SK-N-MC (cell line): ENCODE data around the gene SPRED1.

Experiments
- DNase-seq: peaks from one replicate; pipeline ENCODE4 v3.0.0-alpha.2; 2011; ENCODE audit warnings: low read depth, low spot score
- H3K27ac ChIP-seq: fragments of 200-600 bp; sonication (generic); 2 replicates; pipeline ENCODE4 v1.5.1; 2016; ENCODE audit warnings: mixed run types
- H3K36me3 ChIP-seq: fragments of 200-600 bp; sonication (generic); 2 replicates; pipeline ENCODE4 v1.6.1; 2017; ENCODE audit warnings: antibody characterized with exemption, low read length, mixed read lengths; ENCODE audit not compliant: insufficient read depth
- H3K4me3 ChIP-seq: fragments of 200-600 bp; sonication (generic); 2 replicates; pipeline ENCODE4 v1.5.1; 2016
- H3K9ac ChIP-seq: fragments of 200-600 bp; sonication (generic); 2 replicates; pipeline ENCODE4 v1.8.0; 2017; ENCODE audit warnings: mixed run types, mixed read lengths; ENCODE audit not compliant: insufficient read length
- H3K9me3 ChIP-seq: fragments of 200-600 bp; sonication (generic); 2 replicates; pipeline ENCODE4 v1.6.1; 2017; ENCODE audit warnings: low read depth, mild to moderate bottlenecking, antibody characterized with exemption, low read length, moderate library complexity, mixed read lengths
- EZH2 ChIP-seq: fragments of 200-600 bp; sonication (generic); IDR thresholded peaks from one replicate; pipeline ENCODE4 v1.6.1; 2017; ENCODE audit warnings: antibody characterized with exemption
- FOXP2 ChIP-seq: optimal IDR thresholded peaks from 2 replicates; pipeline ENCODE3; 2011; ENCODE audit warnings: mild to moderate bottlenecking, moderate library complexity; ENCODE audit not compliant: insufficient read depth; ENCODE audit errors: extremely low read length, control extremely low read depth
- POLR2AphosphoS5 ChIP-seq: IDR thresholded peaks from 2 replicates; pipeline ENCODE4 v1.6.1; 2012; ENCODE audit warnings: mild to moderate bottlenecking, low read depth, low read length, borderline replicate concordance

The SPRED1 gene

DNA sequence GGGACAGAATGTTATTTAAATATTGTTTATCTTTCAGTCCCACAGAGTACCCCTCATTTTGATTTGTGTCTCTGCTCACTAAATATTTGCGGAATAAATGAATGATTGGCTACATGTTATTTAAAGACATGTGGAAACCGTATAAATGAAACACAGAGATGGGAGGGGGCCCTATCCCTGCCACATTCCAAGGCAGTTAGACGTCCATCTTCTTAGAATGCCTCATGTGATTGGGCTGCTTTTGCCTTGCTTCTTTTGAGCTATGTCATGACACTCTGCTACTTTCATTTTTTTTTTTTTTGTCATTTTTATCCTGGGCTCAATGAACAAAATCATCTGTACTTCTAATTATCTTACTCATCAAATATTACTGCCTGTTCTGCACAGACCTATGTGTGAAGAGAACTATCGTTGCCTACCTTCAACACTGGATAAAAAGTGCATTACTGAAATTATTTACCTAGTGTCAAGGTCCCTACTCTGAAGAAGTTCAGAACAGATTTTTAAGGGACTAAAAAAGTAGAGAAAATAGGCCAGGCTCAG is 117.4 kb downstream of the SPRED1 start:
- Histone ChIP-seq H3K9ac (no peak overlapping the region), H3K4me3 (no peak overlapping the region), H3K27ac (no peak overlapping the region), H3K9me3 (no peaks in the 10 kb centered on the region), H3K36me3 (no peaks in the 10 kb centered on the region)
- no peak for TF ChIP-seq EZH2
- no peak for TF ChIP-seq POLR2AphosphoS5
- no peak for TF ChIP-seq FOXP2
- no peak for DNase-seq

DNA sequence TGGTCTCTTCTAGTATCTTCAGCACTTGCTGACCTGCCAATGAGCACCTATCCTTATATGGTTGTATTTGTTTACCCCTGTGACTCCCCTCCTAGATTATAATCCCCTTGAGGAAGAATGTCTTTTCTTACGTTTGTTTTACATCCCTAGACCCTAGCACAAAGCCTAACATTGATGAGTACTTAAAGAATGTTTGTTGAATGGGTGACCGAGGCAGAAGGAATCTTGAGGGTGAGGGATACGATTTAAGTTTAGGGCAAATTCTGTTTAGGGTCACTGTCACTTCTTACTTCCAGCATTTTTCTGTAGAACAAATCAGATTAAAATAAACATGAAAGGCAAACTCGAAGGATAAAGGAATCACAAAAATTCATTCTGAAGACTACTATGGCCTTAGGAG is 120.4 kb downstream of the SPRED1 start:
- Histone ChIP-seq H3K9me3 (no peaks in the 10 kb centered on the region), H3K4me3 (no peak overlapping the region), H3K9ac (no peak overlapping the region), H3K27ac (no peak overlapping the region), H3K36me3 (no peaks in the 10 kb centered on the region)
- DNase-seq: no peak
- no peak for TF ChIP-seq FOXP2
- TF ChIP-seq POLR2AphosphoS5: no peak
- TF ChIP-seq EZH2: no peak

DNA sequence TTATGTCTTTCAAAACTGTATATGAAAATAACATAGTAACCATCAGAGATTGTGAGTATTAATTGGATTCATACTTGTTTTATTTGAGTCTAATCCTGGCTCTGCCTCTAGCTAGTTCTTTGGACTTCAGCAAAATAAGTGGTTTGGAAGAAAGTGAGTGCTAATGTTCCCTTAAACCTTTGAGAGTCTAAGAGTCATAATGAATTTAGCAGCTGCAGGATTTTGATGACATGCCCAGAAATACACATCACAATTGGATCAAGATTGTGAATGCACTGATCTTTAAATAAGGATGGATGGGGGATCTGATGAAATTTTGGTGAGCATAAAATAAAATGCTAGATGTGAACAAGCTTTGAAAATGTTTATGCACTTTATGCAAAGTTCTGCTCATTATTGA is 121.4 kb downstream of the SPRED1 start:
- no peaks in the 10 kb centered on the region for H3K9me3 ChIP-seq
- DNase-seq: no peak
- no peak overlapping the region for H3K27ac ChIP-seq
- TF ChIP-seq FOXP2 (no peak), POLR2AphosphoS5 (no peak), EZH2 (no peak)
- H3K4me3 ChIP-seq: no peak overlapping the region
- no peak overlapping the region for H3K9ac ChIP-seq
- H3K36me3 ChIP-seq: no peaks in the 10 kb centered on the region

DNA sequence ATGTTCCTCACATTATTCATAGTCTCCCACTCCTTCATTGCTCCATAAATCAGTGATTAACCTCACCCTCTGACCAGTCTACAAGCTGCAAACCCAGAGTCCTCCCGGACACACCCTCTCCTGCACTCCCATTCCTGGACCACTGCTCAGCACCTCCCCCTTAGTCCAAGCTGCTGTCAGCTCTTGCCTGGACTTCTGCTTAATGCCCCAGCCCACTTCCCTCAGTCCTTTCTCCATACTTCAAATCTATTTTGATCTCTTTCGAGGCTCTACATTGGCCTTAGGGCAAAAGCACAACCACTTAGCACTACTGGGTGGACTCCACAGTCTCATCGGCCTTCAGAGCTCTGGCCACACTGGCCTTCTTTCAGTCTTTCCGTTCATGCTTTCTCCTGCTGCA is 121.9 kb downstream of the SPRED1 start:
- no peak for DNase-seq
- no peak overlapping the region for H3K9ac ChIP-seq
- no peak overlapping the region for H3K27ac ChIP-seq
- no peaks in the 10 kb centered on the region for H3K9me3 ChIP-seq
- no peak overlapping the region for H3K4me3 ChIP-seq
- no peak for TF ChIP-seq POLR2AphosphoS5
- TF ChIP-seq FOXP2: no peak
- no peak for TF ChIP-seq EZH2
- H3K36me3 ChIP-seq: no peaks in the 10 kb centered on the region

DNA sequence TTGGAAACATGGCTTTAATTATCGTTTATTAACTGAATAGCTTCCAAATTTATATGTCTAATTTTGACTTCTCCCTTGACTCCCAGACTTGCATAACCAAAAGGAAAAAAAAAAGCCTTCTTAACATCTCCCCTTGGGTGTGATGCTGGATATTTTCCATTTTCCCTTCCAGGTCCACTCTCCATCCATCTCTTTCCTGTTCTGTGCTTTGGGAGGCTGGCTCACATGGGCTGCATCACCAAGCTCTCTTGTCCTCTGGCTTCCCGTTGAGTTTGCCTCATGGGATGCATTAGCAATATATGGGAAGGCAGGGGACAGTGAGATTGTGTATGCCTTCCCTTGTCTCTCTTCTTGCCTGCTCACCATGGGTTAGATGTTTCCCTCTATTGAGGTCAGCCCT is 123.4 kb downstream of the SPRED1 start:
- no peak for DNase-seq
- Histone ChIP-seq H3K4me3 (no peak overlapping the region), H3K36me3 (no peaks in the 10 kb centered on the region), H3K9ac (no peak overlapping the region), H3K27ac (no peak overlapping the region), H3K9me3 (no peaks in the 10 kb centered on the region)
- TF ChIP-seq FOXP2: no peak
- no peak for TF ChIP-seq POLR2AphosphoS5
- TF ChIP-seq EZH2: no peak

DNA sequence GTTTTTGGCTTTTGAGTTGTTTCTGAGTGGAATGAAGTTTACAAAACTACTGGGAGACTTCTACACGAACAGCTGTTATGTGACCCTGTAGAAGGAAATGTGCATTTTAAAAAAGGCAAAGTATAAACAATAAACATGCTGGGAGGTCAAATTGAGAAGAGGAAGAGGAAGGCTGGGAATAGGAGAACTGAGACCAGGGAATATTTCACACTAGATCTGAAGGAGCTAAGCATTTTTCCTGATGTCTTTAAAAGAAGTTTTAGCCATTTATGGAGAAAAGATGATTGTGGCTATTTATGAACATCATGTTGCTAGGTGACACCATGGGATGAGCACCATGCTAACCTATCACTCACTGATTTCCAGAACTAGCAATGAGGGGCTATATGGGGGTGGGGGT is 125.0 kb downstream of the SPRED1 start:
- TF ChIP-seq EZH2 (no peak), FOXP2 (no peak), POLR2AphosphoS5 (no peak)
- H3K4me3 ChIP-seq: no peak overlapping the region
- H3K9ac ChIP-seq: no peak overlapping the region
- H3K9me3 ChIP-seq: no peaks in the 10 kb centered on the region
- no peak for DNase-seq
- no peak overlapping the region for H3K27ac ChIP-seq
- no peaks in the 10 kb centered on the region for H3K36me3 ChIP-seq

DNA sequence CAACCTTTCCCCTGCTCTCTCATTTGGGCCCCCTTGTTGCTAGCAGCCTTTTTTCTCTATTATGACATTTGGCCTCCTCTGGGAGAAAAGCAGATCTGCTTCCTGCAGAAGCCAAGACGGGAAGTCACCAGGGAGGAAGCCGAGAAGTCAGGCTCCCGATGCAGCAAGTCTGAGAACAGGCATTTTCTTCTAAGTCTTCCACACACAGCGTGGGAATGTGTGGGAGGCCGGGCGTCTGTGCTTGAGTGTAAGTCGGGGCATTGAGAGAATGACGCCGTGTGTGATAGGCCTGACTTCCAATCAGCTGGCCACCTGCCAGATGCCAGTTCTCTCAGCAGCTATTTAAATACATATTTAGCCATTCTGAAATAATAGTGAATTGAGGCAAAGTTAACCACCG is 125.5 kb downstream of the SPRED1 start:
- DNase-seq: no peak
- no peak overlapping the region for H3K4me3 ChIP-seq
- no peak overlapping the region for H3K9ac ChIP-seq
- no peak overlapping the region for H3K27ac ChIP-seq
- H3K9me3 ChIP-seq: no peaks in the 10 kb centered on the region
- no peaks in the 10 kb centered on the region for H3K36me3 ChIP-seq
- TF ChIP-seq POLR2AphosphoS5 (no peak), EZH2 (no peak), FOXP2 (no peak)

DNA sequence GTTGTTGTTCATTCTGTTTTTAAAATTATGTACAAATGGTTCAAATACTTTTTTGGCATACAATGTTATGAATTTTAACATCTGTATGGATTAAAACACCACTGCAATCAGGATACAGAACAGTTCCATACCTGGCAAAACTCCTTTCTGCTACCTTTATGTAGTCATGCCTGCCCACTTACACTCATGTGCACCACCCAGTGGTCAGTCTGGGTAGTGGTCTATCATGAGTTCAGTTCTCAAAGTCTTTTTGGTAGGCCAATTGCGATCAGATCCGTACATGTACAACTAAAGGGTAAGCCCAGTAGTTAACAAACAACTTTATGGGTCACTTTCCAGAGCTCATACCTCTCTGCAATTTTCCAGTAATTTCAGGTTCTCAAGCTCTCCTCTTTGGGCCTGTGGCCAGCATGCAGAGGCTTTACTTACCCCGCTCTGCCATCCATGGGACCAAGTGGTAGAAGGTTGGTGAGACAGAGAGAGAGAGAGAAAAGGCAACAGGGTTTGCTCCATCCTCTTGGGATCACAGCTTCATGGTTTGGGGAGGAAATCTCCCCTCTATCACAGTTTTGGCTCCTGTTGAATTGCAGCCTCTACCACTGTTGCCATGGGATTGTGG is 137.4 kb downstream of the SPRED1 start:
- no peak overlapping the region for H3K4me3 ChIP-seq
- peak; percentile 2 for DNase-seq
- H3K9me3 ChIP-seq: no peaks in the 10 kb centered on the region
- H3K9ac ChIP-seq: no peak overlapping the region
- H3K27ac ChIP-seq: no peak overlapping the region
- H3K36me3 ChIP-seq: no peaks in the 10 kb centered on the region
- TF ChIP-seq FOXP2 (no peak), POLR2AphosphoS5 (no peak), EZH2 (no peak)

DNA sequence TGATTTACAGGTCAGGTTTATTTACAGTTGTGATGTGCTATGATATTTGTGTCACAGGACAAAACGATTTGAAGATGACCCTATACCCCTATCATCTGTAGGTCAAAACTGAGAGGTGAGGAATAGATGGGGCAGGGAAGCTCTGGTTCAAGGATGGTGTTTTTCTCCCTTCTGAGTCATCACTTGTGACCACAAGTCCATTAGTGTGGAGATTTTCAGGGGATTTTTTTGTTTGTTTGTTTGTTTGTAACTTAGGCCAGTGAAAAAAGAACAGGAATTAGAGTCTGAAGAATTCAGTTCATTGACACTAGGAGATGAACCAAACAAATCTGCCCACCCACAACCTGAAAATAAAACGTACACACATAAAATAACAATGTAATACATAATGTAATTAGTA is 138.6 kb downstream of the SPRED1 start:
- Histone ChIP-seq H3K27ac (no peak overlapping the region), H3K9ac (no peak overlapping the region), H3K9me3 (no peaks in the 10 kb centered on the region), H3K4me3 (no peak overlapping the region), H3K36me3 (no peaks in the 10 kb centered on the region)
- DNase-seq: no peak
- TF ChIP-seq EZH2: no peak
- TF ChIP-seq FOXP2: no peak
- no peak for TF ChIP-seq POLR2AphosphoS5
